Large intestine (tissue), 3 donors: ENCODE data around the gene ZKSCAN7. TPM values are rescaled to one million over a fixed set of nuclear protein-coding genes. Genes with fewer than 3 reads are reported as not detected.
"Not testable (repeated sequence)": the region's sequence is repeated elsewhere in the genome, so short reads cannot be mapped to it uniquely, and the experiment has no call there.

Experiments
- DNase-seq, 2 donors: peaks; one replicate each; pipeline versions ENCODE4 v3.0.0 to v3.0.0-alpha.2; 2013
- H3K27ac ChIP-seq: one replicate; pipeline ENCODE4 v1.5.1; 2013; ENCODE audit warnings: low read length
- H3K27me3 ChIP-seq: 2 replicates; pipeline ENCODE4 v1.6.1; 2013; ENCODE audit warnings: low read length; ENCODE audit not compliant: control insufficient read depth, insufficient read depth
- H3K36me3 ChIP-seq: 2 replicates; pipeline ENCODE4 v1.6.1; 2013; ENCODE audit warnings: low read length; ENCODE audit not compliant: control insufficient read depth, insufficient read depth
- H3K4me1 ChIP-seq: one replicate; pipeline ENCODE4 v1.6.1; 2013; ENCODE audit warnings: low read length; ENCODE audit not compliant: control insufficient read depth, insufficient read depth
- H3K4me3 ChIP-seq: one replicate; pipeline ENCODE4 v1.5.1; 2013; ENCODE audit warnings: low read length
- H3K9me3 ChIP-seq: one replicate; pipeline ENCODE4 v1.6.1; 2013; ENCODE audit warnings: mild to moderate bottlenecking, low read depth, low read length, moderate library complexity; ENCODE audit not compliant: control insufficient read depth
- WGBS: methylation state at CpG from one replicate; pipeline ENCODE4 v1.1.5; 2013; ENCODE audit warnings: low lambda C conversion rate; ENCODE audit not compliant: insufficient coverage; 5-methylcytosine and 5-hydroxymethylcytosine counted together
- polyA plus RNA-seq: library from polyadenylated mRNA; unstranded; fragments of 120-200 nt; gene quantifications from one replicate; pipeline ENCODE4 v1.2.1, GENCODE V29; 2013

The ZKSCAN7 gene
- polyA plus RNA-seq, 1 donor = 8.4 TPM

GRCh38 chr3:44568561-44568960 lies 13.6 kb downstream of the ZKSCAN7 start:
- peaks cover 55% of the 10 kb centered on the region for H3K36me3 ChIP-seq
- no peak overlapping the region for H3K4me3 ChIP-seq
- DNase-seq = no peak
- no peaks in the 10 kb centered on the region for H3K27me3 ChIP-seq
- H3K4me1 ChIP-seq = no peaks in the 10 kb centered on the region
- H3K27ac ChIP-seq = no peak overlapping the region
- H3K9me3 ChIP-seq = peaks cover 29% of the 10 kb centered on the region
- WGBS = 100% methylated on average over 1 of the region's 1 CpG

GRCh38 chr3:44571024-44571423 lies 16.0 kb downstream of the ZKSCAN7 start:
- no peaks in the 10 kb centered on the region for H3K27me3 ChIP-seq
- DNase-seq = no peak
- H3K36me3 ChIP-seq = peaks cover 45% of the 10 kb centered on the region
- peaks cover 29% of the 10 kb centered on the region for H3K9me3 ChIP-seq
- no peak overlapping the region for H3K4me3 ChIP-seq
- no CpG with 5 or more reads among the region's 4 CpGs for WGBS
- H3K27ac ChIP-seq = no peak overlapping the region
- no peaks in the 10 kb centered on the region for H3K4me1 ChIP-seq

GRCh38 chr3:44576613-44577012 lies 21.6 kb downstream of the ZKSCAN7 start:
- Histone ChIP-seq H3K27ac (no peak overlapping the region), H3K9me3 (peaks cover 39% of the 10 kb centered on the region), H3K27me3 (peaks cover 9% of the 10 kb centered on the region), H3K36me3 (peaks cover 3% of the 10 kb centered on the region), H3K4me1 (no peaks in the 10 kb centered on the region), H3K4me3 (no peak overlapping the region)
- DNase-seq = no peak

- H3K4me1 ChIP-seq, H3K27ac ChIP-seq, H3K4me3 ChIP-seq, H3K36me3 ChIP-seq, DNase-seq: not testable (repeated sequence)
- Histone ChIP-seq H3K27me3 (peaks cover 13% of the 10 kb centered on the region), H3K9me3 (peaks cover 34% of the 10 kb centered on the region)
- WGBS = no CpG with 5 or more reads among the region's 11 CpGs
Observed at GRCh38 chr3:44577354-44577952, 22.5 kb downstream of the ZKSCAN7 start.

- H3K36me3 ChIP-seq, H3K4me3 ChIP-seq, H3K27ac ChIP-seq, H3K4me1 ChIP-seq, DNase-seq: not testable (repeated sequence)
- peaks cover 13% of the 10 kb centered on the region for H3K27me3 ChIP-seq
- peaks cover 31% of the 10 kb centered on the region for H3K9me3 ChIP-seq
- WGBS = no CpG with 5 or more reads among the region's 22 CpGs
Observed at GRCh38 chr3:44578316-44578715, 23.3 kb downstream of the ZKSCAN7 start.

- H3K27ac ChIP-seq, H3K4me1 ChIP-seq, H3K4me3 ChIP-seq, DNase-seq, H3K36me3 ChIP-seq: not testable (repeated sequence)
- peaks cover 31% of the 10 kb centered on the region for H3K9me3 ChIP-seq
- H3K27me3 ChIP-seq = peaks cover 13% of the 10 kb centered on the region
- no CpG with 5 or more reads among the region's 37 CpGs for WGBS
Observed at GRCh38 chr3:44578924-44579515, 24.0 kb downstream of the ZKSCAN7 start.

- H3K27ac ChIP-seq, DNase-seq, H3K4me1 ChIP-seq, H3K4me3 ChIP-seq, H3K36me3 ChIP-seq: not testable (repeated sequence)
- WGBS = no CpG with 5 or more reads among the region's 15 CpGs
- Histone ChIP-seq H3K27me3 (peaks cover 13% of the 10 kb centered on the region), H3K9me3 (peaks cover 31% of the 10 kb centered on the region)
Observed at GRCh38 chr3:44579749-44580148, 24.8 kb downstream of the ZKSCAN7 start.

GRCh38 chr3:44580971-44581370 lies 26.0 kb downstream of the ZKSCAN7 start:
- WGBS = no CpG with 5 or more reads among the region's 62 CpGs
- H3K4me1 ChIP-seq, H3K27ac ChIP-seq, H3K36me3 ChIP-seq, DNase-seq, H3K4me3 ChIP-seq: not testable (repeated sequence)
- Histone ChIP-seq H3K27me3 (peaks cover 13% of the 10 kb centered on the region), H3K9me3 (peaks cover 26% of the 10 kb centered on the region)

- no CpG with 5 or more reads among the region's 41 CpGs for WGBS
- peaks cover 9% of the 10 kb centered on the region for H3K9me3 ChIP-seq
- peak within 1 kb of the TSS; percentile 82 for H3K4me3 ChIP-seq
- H3K27me3 ChIP-seq = peaks cover 13% of the 10 kb centered on the region
- DNase-seq = peak; percentile 66 to 85
- H3K27ac ChIP-seq = peak within 1 kb of the TSS; percentile 54
- peaks cover 27% of the 10 kb centered on the region for H3K36me3 ChIP-seq
- H3K4me1 ChIP-seq = peaks cover 8% of the 10 kb centered on the region
Observed at GRCh38 chr3:44584646-44585501, 29.9 kb downstream of the ZKSCAN7 start, which contains the start of gene ZNF660. ZNF660 (plus strand) TSS chr3:44584964; CDS start chr3:44594194, 9,230 bp downstream.

- Histone ChIP-seq H3K27ac (no peak overlapping the region), H3K27me3 (no peaks in the 10 kb centered on the region), H3K4me3 (no peak overlapping the region), H3K4me1 (no peaks in the 10 kb centered on the region), H3K36me3 (peaks cover 14% of the 10 kb centered on the region), H3K9me3 (peaks cover 31% of the 10 kb centered on the region)
- WGBS = no CpG with 5 or more reads among the region's 1 CpG
- DNase-seq = no peak
Observed at GRCh38 chr3:44596621-44597020, 41.6 kb downstream of the ZKSCAN7 start.
